ENCODE measurements around the gene BTG1.
A peak's percentile ranks its signal among the peaks of the same experiment; 100 is the strongest.

BTG1 gene

GRCh38 chr12:92145731-92146496 lies at the start of gene BTG1:
Gene BTG1, minus strand, starts transcription at chr12:92145846. Its CDS starts 311 bp downstream, at chr12:92145535.
- DNase-seq: peak; percentile 100

- no peak for DNase-seq
These were observed 48.9 kb upstream of the BTG1 start for GRCh38 chr12:92194561-92194960.

GRCh38 chr12:92193846-92194245 lies 48.2 kb upstream of the BTG1 start:
- DNase-seq: no peak

GRCh38 chr12:92193063-92193462 lies 47.4 kb upstream of the BTG1 start:
- DNase-seq: no peak

- no peak for DNase-seq
These were observed 46.7 kb upstream of the BTG1 start for GRCh38 chr12:92192360-92192759.

- no peak for DNase-seq
These were observed 45.4 kb upstream of the BTG1 start for GRCh38 chr12:92191061-92191460.

- DNase-seq: no peak
These were observed 43.0 kb upstream of the BTG1 start for GRCh38 chr12:92188517-92189188.

GRCh38 chr12:92186038-92186470 lies 40.4 kb upstream of the BTG1 start:
- peak; percentile 45 for DNase-seq

- DNase-seq: peak; percentile 60
These were observed 39.4 kb upstream of the BTG1 start for GRCh38 chr12:92185052-92185451.

- no peak for DNase-seq
These were observed 37.9 kb upstream of the BTG1 start for GRCh38 chr12:92183575-92183974.

- DNase-seq: no peak
These were observed 32.7 kb upstream of the BTG1 start for GRCh38 chr12:92178340-92178739.

- no peak for DNase-seq
These were observed 31.0 kb upstream of the BTG1 start for GRCh38 chr12:92176646-92177045.

GRCh38 chr12:92175961-92176360 lies 30.3 kb upstream of the BTG1 start:
- DNase-seq: no peak

- DNase-seq: no peak
These were observed 24.4 kb upstream of the BTG1 start for GRCh38 chr12:92170050-92170449.

- DNase-seq: no peak
These were observed 21.4 kb upstream of the BTG1 start for GRCh38 chr12:92167075-92167474.

GRCh38 chr12:92164712-92165111 lies 19.1 kb upstream of the BTG1 start:
- no peak for DNase-seq

- no peak for DNase-seq
These were observed 16.4 kb upstream of the BTG1 start for GRCh38 chr12:92162079-92162478.

GRCh38 chr12:92158796-92159439 lies 13.3 kb upstream of the BTG1 start:
- no peak for DNase-seq

GRCh38 chr12:92156704-92157395 lies 11.2 kb upstream of the BTG1 start:
- DNase-seq: no peak

- DNase-seq: no peak
These were observed 10.5 kb upstream of the BTG1 start for GRCh38 chr12:92156139-92156538.

- no peak for DNase-seq
These were observed 10.1 kb upstream of the BTG1 start for GRCh38 chr12:92155733-92156132.

- no peak for DNase-seq
These were observed 6.3 kb upstream of the BTG1 start for GRCh38 chr12:92151916-92152315.

GRCh38 chr12:92149563-92149962 lies 3.9 kb upstream of the BTG1 start:
- no peak for DNase-seq
